ENCODE data around the gene ADARB1. TPM values are rescaled to one million over a fixed set of nuclear protein-coding genes. Genes with fewer than 3 reads are reported as not detected.

Gene ADARB1
- total and polyA plus RNA-seq, 2 donors (not counting 1 experiment from before 2014, with no cell fraction given): 17.1 to 33.3 TPM

DNA sequence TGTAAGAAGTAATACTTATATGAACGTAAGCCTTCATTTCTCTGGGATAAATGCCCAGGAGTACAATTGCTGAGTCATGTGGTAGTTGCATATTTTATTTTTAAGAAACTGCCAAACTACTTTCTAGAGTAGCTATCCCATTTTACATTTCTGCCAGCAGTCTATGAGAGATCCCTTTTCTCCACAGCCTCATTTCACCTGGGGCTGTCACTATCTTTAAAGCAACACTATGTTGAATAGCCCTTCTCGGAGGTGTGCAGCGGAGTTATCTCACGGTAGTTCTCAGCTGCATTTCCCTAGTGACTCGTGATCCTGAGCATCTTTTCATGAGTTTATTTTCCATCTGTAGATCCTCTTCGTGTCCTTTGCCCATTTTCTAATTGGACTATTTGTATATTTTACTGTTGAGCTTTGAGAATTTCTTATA is 93.4 kb downstream of the ADARB1 start:
- no peak for ATAC-seq (ENCODE audit: low read depth)
- CTCF ChIA-PET: interaction anchor here (2.9 kb wide), 1 partner anchor 30 kb away, joined by 14 read pairs; no protein-coding TSS in a partner anchor
- no peak overlapping the region for H3K4me3 Mint-ChIP-seq

DNA sequence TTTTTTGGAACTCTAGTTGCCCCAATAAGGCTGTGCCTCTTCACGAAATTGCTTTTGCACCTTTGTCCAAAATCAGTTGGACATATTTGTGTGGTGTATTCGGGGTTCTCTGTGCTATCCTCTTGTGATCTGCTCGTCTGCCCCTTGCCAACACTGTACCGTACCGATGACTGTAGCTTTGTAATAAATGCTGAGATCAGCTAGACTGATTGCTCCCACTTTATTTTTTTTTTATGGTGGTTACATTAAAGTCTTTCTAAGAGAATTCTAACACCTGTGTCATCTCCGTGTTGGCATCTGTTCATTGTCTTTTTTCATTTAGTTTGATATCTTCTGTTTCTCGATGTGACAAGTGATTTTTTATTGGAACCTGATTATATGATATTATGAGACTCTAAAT is 94.1 kb downstream of the ADARB1 start:
- Mint-ChIP-seq H3K9me3 (ENCODE audit: insufficient read depth) (no peaks in the 10 kb centered on the region), H3K27me3 (no peaks in the 10 kb centered on the region), H3K4me1 (peaks cover 6% of the 10 kb centered on the region), H3K27ac (no peak overlapping the region), H3K4me3 (no peak overlapping the region)
- ChIA-PET CTCF (interaction anchor here (2.9 kb wide), 1 partner anchor 31 kb away, joined by 14 read pairs; no protein-coding TSS in a partner anchor), POLR2A (no interaction called here)
- peaks cover 6 to 15% of the 10 kb centered on the region in 2 experiments for H3K36me3 ChIP-seq (replicated peaks in 1 of 2; ENCODE audit: control extremely low read depth in 1 of 2, control insufficient read depth in 1 of 2, extremely low read depth in 1 of 2, insufficient read depth in 2 of 2, low read length in 1 of 2)
- DNase-seq: no peak
- no peak overlapping the region for H3K9ac ChIP-seq (ENCODE audit: low read length)
- TF ChIP-seq CTCF (IDR thresholded peaks at IDR 0.05) (no peak), EZH2 (IDR thresholded peaks at IDR 0.05; ENCODE audit: borderline replicate concordance, insufficient read depth, low read depth, low read length, poor library complexity, severe bottlenecking) (no peak)
- peaks cover 0 to 3% of the 10 kb centered on the region in 2 donors for H3K4me1 ChIP-seq (ENCODE audit: control insufficient read depth in 2 of 2, insufficient read depth in 2 of 2, low read length in 2 of 2)
- 90% methylated on average over 5 of the region's 7 CpGs for WGBS (ENCODE audit: insufficient coverage)
- H3K79me2 ChIP-seq (ENCODE audit: control insufficient read depth, insufficient read depth, low read length): peaks cover 34% of the 10 kb centered on the region
- peaks cover 43% of the 10 kb centered on the region for H4K20me1 ChIP-seq (ENCODE audit: control insufficient read depth, insufficient read depth, low read length, poor library complexity, severe bottlenecking)
- intact Hi-C loops (cut with micrococcal nuclease): no loop called here
- no peak overlapping the region for H3K27ac ChIP-seq (ENCODE audit: low read length in 2 of 2)
- no peak overlapping the region for H2AFZ ChIP-seq (ENCODE audit: insufficient read depth, low read depth, low read length, poor library complexity, severe bottlenecking)
- no peak overlapping the region for H3K4me2 ChIP-seq (replicated peaks; ENCODE audit: low read depth, low read length, poor library complexity, severe bottlenecking)
- no peaks in the 10 kb centered on the region for H3K27me3 ChIP-seq (replicated peaks in 1 of 4; ENCODE audit: control extremely low read depth in 1 of 4, control insufficient read depth in 3 of 4, insufficient read depth in 4 of 4, low read length in 3 of 4)
- no peak overlapping the region for H3K4me3 ChIP-seq (ENCODE audit: control extremely low read depth in 1 of 5, extremely low read depth in 1 of 5, insufficient read depth in 1 of 5, low read depth in 2 of 5, low read length in 4 of 5)
- ATAC-seq (ENCODE audit: low read depth): no peak
- H3K9me3 ChIP-seq (ENCODE audit: control extremely low read depth in 1 of 3, control insufficient read depth in 2 of 3, insufficient read depth in 1 of 3, low read length in 2 of 3): peaks cover 0 to 2% (median 0%) of the 10 kb centered on the region in 3 donors

More for the DNA sequence above, 93.4 kb downstream of the ADARB1 start:
- no peaks in the 10 kb centered on the region for H3K27me3 Mint-ChIP-seq
- H4K20me1 ChIP-seq (ENCODE audit: control insufficient read depth, insufficient read depth, low read length, poor library complexity, severe bottlenecking): peaks cover 51% of the 10 kb centered on the region
- intact Hi-C loops (cut with micrococcal nuclease): no loop called here
- no peak overlapping the region for H3K4me3 ChIP-seq (ENCODE audit: control extremely low read depth in 1 of 5, extremely low read depth in 1 of 5, insufficient read depth in 1 of 5, low read depth in 2 of 5, low read length in 4 of 5)
- no peaks in the 10 kb centered on the region for H3K27me3 ChIP-seq (replicated peaks in 1 of 4; ENCODE audit: control extremely low read depth in 1 of 4, control insufficient read depth in 3 of 4, insufficient read depth in 4 of 4, low read length in 3 of 4)
- POLR2A ChIA-PET: no interaction called here
- peaks cover 6% of the 10 kb centered on the region for H3K4me1 Mint-ChIP-seq
- H3K9me3 Mint-ChIP-seq (ENCODE audit: insufficient read depth): no peaks in the 10 kb centered on the region
- H3K9me3 ChIP-seq (ENCODE audit: control extremely low read depth in 1 of 3, control insufficient read depth in 2 of 3, insufficient read depth in 1 of 3, low read length in 2 of 3): peaks cover 0 to 2% (median 0%) of the 10 kb centered on the region in 3 donors
- TF ChIP-seq EZH2 (IDR thresholded peaks at IDR 0.05; ENCODE audit: borderline replicate concordance, insufficient read depth, low read depth, low read length, poor library complexity, severe bottlenecking): no peak
- TF ChIP-seq CTCF (IDR thresholded peaks at IDR 0.05): no peak
- no peak for DNase-seq
- H3K4me2 ChIP-seq (replicated peaks; ENCODE audit: low read depth, low read length, poor library complexity, severe bottlenecking): no peak overlapping the region
- 63% methylated on average over 3 of the region's 6 CpGs for WGBS (ENCODE audit: insufficient coverage)
- no peak overlapping the region for H3K27ac Mint-ChIP-seq
- peaks cover 4 to 10% of the 10 kb centered on the region in 2 experiments for H3K36me3 ChIP-seq (replicated peaks in 1 of 2; ENCODE audit: control extremely low read depth in 1 of 2, control insufficient read depth in 1 of 2, extremely low read depth in 1 of 2, insufficient read depth in 2 of 2, low read length in 1 of 2)
- no peak overlapping the region for H3K27ac ChIP-seq (ENCODE audit: low read length in 2 of 2)
- peaks cover 41% of the 10 kb centered on the region for H3K79me2 ChIP-seq (ENCODE audit: control insufficient read depth, insufficient read depth, low read length)
- no peak overlapping the region for H3K9ac ChIP-seq (ENCODE audit: low read length)
- peaks cover 0 to 3% of the 10 kb centered on the region in 2 donors for H3K4me1 ChIP-seq (ENCODE audit: control insufficient read depth in 2 of 2, insufficient read depth in 2 of 2, low read length in 2 of 2)
- no peak overlapping the region for H2AFZ ChIP-seq (ENCODE audit: insufficient read depth, low read depth, low read length, poor library complexity, severe bottlenecking)

Data from B cell (primary cell).